Measurements from ENCODE around the gene TUBGCP6.

The TUBGCP6 gene

GRCh38 chr22:50257041-50257440 lies 12.2 kb upstream of the TUBGCP6 start:
- no peak overlapping the region for H3K27ac ChIP-seq
- TF ChIP-seq EZH2 (IDR thresholded peaks at IDR 0.05), result no peak
- H3K9ac ChIP-seq (ENCODE audit: insufficient read length), result no peak overlapping the region
- H3K9me3 ChIP-seq (ENCODE audit: low read depth, low read length), result no peaks in the 10 kb centered on the region
- H3K36me3 ChIP-seq (ENCODE audit: insufficient read depth, low read length), result no peaks in the 10 kb centered on the region
- no peak overlapping the region for H3K4me3 ChIP-seq
- no peak for DNase-seq (ENCODE audit: low read depth, low spot score)

DNA sequence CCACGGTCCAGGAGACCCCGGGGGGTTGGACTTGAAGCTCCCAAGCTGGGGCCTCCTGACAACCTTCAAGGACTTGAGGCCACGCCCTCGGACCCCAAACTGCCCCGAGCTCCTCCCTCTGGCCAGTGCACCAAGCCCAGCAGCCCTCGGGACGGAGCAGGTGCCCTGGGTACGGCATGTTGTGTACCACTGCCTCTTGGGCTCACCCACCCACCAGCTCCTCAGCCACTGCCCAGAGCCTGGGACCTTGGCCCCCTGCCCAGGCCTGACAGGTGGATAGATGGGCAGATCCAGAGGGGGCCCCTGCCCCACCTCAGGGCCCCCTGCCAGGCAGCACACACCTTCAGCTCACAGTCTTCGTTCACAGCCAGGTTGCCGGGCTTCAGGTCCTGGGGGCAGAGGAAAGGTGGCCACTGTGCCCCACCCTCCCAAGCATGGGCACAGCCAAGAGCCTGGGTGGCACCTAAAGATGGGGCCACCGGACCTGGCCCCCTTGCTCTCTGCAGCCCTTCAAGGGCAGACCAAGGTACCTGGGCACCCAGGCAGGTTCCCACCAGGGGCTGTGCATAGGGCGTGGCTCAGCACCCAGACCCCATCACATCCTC lies 11.5 kb upstream of the TUBGCP6 start:
- Histone ChIP-seq H3K9me3 (ENCODE audit: low read depth, low read length) (no peaks in the 10 kb centered on the region), H3K27ac (no peak overlapping the region), H3K36me3 (ENCODE audit: insufficient read depth, low read length) (no peaks in the 10 kb centered on the region), H3K4me3 (no peak overlapping the region), H3K9ac (ENCODE audit: insufficient read length) (no peak overlapping the region)
- no peak for DNase-seq (ENCODE audit: low read depth, low spot score)
- TF ChIP-seq POLR2AphosphoS5 (IDR thresholded peaks at IDR 0.05; ENCODE audit: borderline replicate concordance, low read depth, low read length), result no peak
- no peak for TF ChIP-seq FOXP2 (optimal IDR thresholded peaks at IDR 0.05; ENCODE audit: control extremely low read depth, extremely low read length, insufficient read depth)
- TF ChIP-seq EZH2 (IDR thresholded peaks at IDR 0.05), result no peak

GRCh38 chr22:50255607-50256006 lies 10.8 kb upstream of the TUBGCP6 start:
- Histone ChIP-seq H3K9me3 (ENCODE audit: low read depth, low read length) (no peaks in the 10 kb centered on the region), H3K9ac (ENCODE audit: insufficient read length) (no peak overlapping the region), H3K4me3 (no peak overlapping the region), H3K27ac (no peak overlapping the region), H3K36me3 (ENCODE audit: insufficient read depth, low read length) (no peaks in the 10 kb centered on the region)
- TF ChIP-seq EZH2 (IDR thresholded peaks at IDR 0.05), result no peak
- TF ChIP-seq POLR2AphosphoS5 (IDR thresholded peaks at IDR 0.05; ENCODE audit: borderline replicate concordance, low read depth, low read length), result no peak
- TF ChIP-seq FOXP2 (optimal IDR thresholded peaks at IDR 0.05; ENCODE audit: control extremely low read depth, extremely low read length, insufficient read depth), result no peak
- no peak for DNase-seq (ENCODE audit: low read depth, low spot score)

DNA sequence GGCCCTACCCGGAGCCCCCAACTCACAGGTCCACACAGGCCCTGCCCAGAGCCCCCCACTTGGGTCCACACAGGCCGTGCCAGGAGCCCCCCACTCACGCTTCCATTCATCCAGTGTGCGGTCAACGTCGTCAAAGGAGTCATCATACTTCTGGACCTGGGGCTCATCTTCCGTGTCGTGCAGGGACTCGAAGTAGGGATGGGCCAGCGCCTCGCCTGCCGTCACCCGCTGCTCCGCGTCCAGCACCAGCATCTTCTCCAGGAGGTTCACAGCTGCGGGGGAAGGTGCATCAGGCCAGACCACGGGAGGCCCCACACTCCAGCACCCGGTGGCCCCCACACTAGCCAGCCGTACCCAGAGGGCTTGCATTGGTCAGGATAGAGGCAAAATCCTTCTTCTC lies 10.3 kb upstream of the TUBGCP6 start:
- Histone ChIP-seq H3K36me3 (ENCODE audit: insufficient read depth, low read length) (no peaks in the 10 kb centered on the region), H3K27ac (no peak overlapping the region), H3K9ac (ENCODE audit: insufficient read length) (no peak overlapping the region), H3K4me3 (no peak overlapping the region), H3K9me3 (ENCODE audit: low read depth, low read length) (no peaks in the 10 kb centered on the region)
- DNase-seq (ENCODE audit: low read depth, low spot score), result no peak
- TF ChIP-seq EZH2 (IDR thresholded peaks at IDR 0.05) (no peak), FOXP2 (optimal IDR thresholded peaks at IDR 0.05; ENCODE audit: control extremely low read depth, extremely low read length, insufficient read depth) (no peak), POLR2AphosphoS5 (IDR thresholded peaks at IDR 0.05; ENCODE audit: borderline replicate concordance, low read depth, low read length) (no peak)

GRCh38 chr22:50253941-50254340 lies 9.1 kb upstream of the TUBGCP6 start:
- H3K9ac ChIP-seq (ENCODE audit: insufficient read length), result no peak overlapping the region
- no peak overlapping the region for H3K27ac ChIP-seq
- H3K9me3 ChIP-seq (ENCODE audit: low read depth, low read length), result no peaks in the 10 kb centered on the region
- DNase-seq (ENCODE audit: low read depth, low spot score), result no peak
- H3K36me3 ChIP-seq (ENCODE audit: insufficient read depth, low read length), result no peaks in the 10 kb centered on the region
- H3K4me3 ChIP-seq, result no peak overlapping the region
- TF ChIP-seq EZH2 (IDR thresholded peaks at IDR 0.05) (no peak), FOXP2 (optimal IDR thresholded peaks at IDR 0.05; ENCODE audit: control extremely low read depth, extremely low read length, insufficient read depth) (no peak), POLR2AphosphoS5 (IDR thresholded peaks at IDR 0.05; ENCODE audit: borderline replicate concordance, low read depth, low read length) (no peak)

- no peak for TF ChIP-seq EZH2 (IDR thresholded peaks at IDR 0.05)
- TF ChIP-seq POLR2AphosphoS5 (IDR thresholded peaks at IDR 0.05; ENCODE audit: borderline replicate concordance, low read depth, low read length), result no peak
- no peak for TF ChIP-seq FOXP2 (optimal IDR thresholded peaks at IDR 0.05; ENCODE audit: control extremely low read depth, extremely low read length, insufficient read depth)
- Histone ChIP-seq H3K27ac (no peak overlapping the region), H3K4me3 (no peak overlapping the region), H3K9ac (ENCODE audit: insufficient read length) (no peak overlapping the region), H3K9me3 (ENCODE audit: low read depth, low read length) (no peaks in the 10 kb centered on the region), H3K36me3 (ENCODE audit: insufficient read depth, low read length) (no peaks in the 10 kb centered on the region)
- no peak for DNase-seq (ENCODE audit: low read depth, low spot score)
Observed at GRCh38 chr22:50253046-50253915, 8.5 kb upstream of the TUBGCP6 start.

GRCh38 chr22:50252082-50253045 lies 7.5 kb upstream of the TUBGCP6 start:
- Histone ChIP-seq H3K27ac (no peak overlapping the region), H3K36me3 (ENCODE audit: insufficient read depth, low read length) (no peaks in the 10 kb centered on the region), H3K4me3 (no peak overlapping the region), H3K9ac (ENCODE audit: insufficient read length) (no peak overlapping the region), H3K9me3 (ENCODE audit: low read depth, low read length) (no peaks in the 10 kb centered on the region)
- DNase-seq (ENCODE audit: low read depth, low spot score), result no peak
- TF ChIP-seq EZH2 (IDR thresholded peaks at IDR 0.05) (no peak), FOXP2 (optimal IDR thresholded peaks at IDR 0.05; ENCODE audit: control extremely low read depth, extremely low read length, insufficient read depth) (no peak), POLR2AphosphoS5 (IDR thresholded peaks at IDR 0.05; ENCODE audit: borderline replicate concordance, low read depth, low read length) (no peak)

GRCh38 chr22:50251477-50252081 lies 6.8 kb upstream of the TUBGCP6 start:
- H3K27ac ChIP-seq, result no peak overlapping the region
- H3K9ac ChIP-seq (ENCODE audit: insufficient read length), result no peak overlapping the region
- H3K9me3 ChIP-seq (ENCODE audit: low read depth, low read length), result no peaks in the 10 kb centered on the region
- TF ChIP-seq FOXP2 (optimal IDR thresholded peaks at IDR 0.05; ENCODE audit: control extremely low read depth, extremely low read length, insufficient read depth), result no peak
- TF ChIP-seq EZH2 (IDR thresholded peaks at IDR 0.05), result no peak
- no peak for TF ChIP-seq POLR2AphosphoS5 (IDR thresholded peaks at IDR 0.05; ENCODE audit: borderline replicate concordance, low read depth, low read length)
- DNase-seq (ENCODE audit: low read depth, low spot score), result no peak
- no peaks in the 10 kb centered on the region for H3K36me3 ChIP-seq (ENCODE audit: insufficient read depth, low read length)
- H3K4me3 ChIP-seq, result peak overlapping the region; percentile 92
